Panc1 (cell line): Measurements from ENCODE around the gene NRM.

Experiments used
- CTCF ChIP-seq: fragments of 450-650 bp; IDR thresholded peaks from 2 replicates; pipeline ENCODE4 v1.5.1; 2017; ENCODE audit warnings: mild to moderate bottlenecking
- SIN3A ChIP-seq: IDR thresholded peaks from 2 replicates; pipeline ENCODE4 v1.6.1; 2012; ENCODE audit warnings: low read depth, mild to moderate bottlenecking, low read length, moderate library complexity, borderline replicate concordance; ENCODE audit not compliant: insufficient read depth

GRCh38 chr6:30732237-30732943 lies 41.6 kb upstream of the NRM start:
- TF ChIP-seq CTCF (no peak), SIN3A (no peak)
